Cortex of kidney (tissue), 1 donor: Measurements from ENCODE around the gene NUP188.

Experiments used
- DNase-seq: peaks from one replicate; lab custom pipeline; 2025; lab: John Stamatoyannopoulos, UW

Gene NUP188, protein sequence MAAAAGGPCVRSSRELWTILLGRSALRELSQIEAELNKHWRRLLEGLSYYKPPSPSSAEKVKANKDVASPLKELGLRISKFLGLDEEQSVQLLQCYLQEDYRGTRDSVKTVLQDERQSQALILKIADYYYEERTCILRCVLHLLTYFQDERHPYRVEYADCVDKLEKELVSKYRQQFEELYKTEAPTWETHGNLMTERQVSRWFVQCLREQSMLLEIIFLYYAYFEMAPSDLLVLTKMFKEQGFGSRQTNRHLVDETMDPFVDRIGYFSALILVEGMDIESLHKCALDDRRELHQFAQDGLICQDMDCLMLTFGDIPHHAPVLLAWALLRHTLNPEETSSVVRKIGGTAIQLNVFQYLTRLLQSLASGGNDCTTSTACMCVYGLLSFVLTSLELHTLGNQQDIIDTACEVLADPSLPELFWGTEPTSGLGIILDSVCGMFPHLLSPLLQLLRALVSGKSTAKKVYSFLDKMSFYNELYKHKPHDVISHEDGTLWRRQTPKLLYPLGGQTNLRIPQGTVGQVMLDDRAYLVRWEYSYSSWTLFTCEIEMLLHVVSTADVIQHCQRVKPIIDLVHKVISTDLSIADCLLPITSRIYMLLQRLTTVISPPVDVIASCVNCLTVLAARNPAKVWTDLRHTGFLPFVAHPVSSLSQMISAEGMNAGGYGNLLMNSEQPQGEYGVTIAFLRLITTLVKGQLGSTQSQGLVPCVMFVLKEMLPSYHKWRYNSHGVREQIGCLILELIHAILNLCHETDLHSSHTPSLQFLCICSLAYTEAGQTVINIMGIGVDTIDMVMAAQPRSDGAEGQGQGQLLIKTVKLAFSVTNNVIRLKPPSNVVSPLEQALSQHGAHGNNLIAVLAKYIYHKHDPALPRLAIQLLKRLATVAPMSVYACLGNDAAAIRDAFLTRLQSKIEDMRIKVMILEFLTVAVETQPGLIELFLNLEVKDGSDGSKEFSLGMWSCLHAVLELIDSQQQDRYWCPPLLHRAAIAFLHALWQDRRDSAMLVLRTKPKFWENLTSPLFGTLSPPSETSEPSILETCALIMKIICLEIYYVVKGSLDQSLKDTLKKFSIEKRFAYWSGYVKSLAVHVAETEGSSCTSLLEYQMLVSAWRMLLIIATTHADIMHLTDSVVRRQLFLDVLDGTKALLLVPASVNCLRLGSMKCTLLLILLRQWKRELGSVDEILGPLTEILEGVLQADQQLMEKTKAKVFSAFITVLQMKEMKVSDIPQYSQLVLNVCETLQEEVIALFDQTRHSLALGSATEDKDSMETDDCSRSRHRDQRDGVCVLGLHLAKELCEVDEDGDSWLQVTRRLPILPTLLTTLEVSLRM (N-terminal part only)

DNA sequence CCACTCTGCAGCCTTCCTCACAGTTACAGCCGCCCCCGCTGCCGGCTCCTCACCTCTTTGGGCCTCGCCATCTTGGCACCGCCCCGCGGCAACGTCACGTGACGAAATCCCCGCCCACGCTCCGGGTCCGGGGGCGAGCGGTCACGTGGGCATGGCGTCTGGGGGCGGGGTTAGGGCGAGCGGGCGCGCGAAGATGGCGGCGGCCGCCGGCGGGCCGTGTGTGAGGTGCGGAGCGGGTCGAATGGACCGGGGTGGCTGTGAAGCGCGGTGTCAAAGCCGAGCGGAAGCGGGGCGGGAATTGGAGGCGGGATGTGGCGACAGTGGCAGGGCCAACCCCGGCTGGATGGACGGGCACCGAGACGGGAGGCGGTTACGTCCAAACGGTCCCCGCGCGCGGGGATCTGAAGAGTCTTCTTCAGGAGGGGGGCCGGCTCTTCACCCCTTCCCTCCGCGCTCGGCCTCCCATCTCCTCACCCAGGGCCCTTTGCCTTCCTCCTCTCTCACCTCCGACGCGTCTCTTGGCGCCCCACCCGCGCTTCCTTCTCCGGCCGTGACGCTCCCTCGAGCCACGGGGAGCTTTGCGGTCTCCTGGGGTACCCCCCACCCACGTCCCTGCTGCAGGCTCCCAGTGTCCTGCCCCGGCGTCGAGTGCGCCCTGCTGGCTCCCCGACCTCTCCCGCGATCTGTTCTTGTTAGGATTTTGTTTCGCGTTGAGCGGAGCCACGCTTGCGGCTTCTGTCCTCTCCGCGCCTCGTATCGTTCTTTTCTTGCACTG is at the start of gene NUP188, which contains the start of gene DOLK:
TSS of gene NUP188 (plus strand) at position 173 of the 775 bp plus-strand sequence. CDS start at position 194, 21 bp downstream.
TSS of gene DOLK (minus strand) at position 77 of the 775 bp plus-strand sequence. CDS start 300 bp downstream, outside the sequence.
- DNase-seq, result peak; percentile 48

DNA sequence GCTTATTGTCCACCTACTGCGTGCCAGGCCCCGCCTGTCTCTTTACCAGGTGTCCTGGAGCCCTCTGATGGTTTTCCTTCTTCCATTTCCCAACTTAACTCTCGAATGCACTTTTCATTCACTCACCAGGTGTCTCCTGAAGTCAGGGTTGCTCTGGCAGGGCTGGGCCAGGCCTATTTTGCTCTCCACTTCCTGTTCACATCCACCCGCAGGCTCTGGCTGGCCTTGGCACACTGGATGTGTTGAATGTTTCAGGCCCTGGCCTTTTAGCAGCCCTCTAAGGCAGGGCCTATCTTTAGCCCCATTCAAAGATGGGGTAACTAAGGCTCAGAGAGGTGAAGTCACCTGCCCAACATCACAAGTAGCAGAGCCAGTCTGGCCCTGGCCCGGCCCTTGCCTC is 49.1 kb upstream of the NUP188 start:
- no peak for DNase-seq

DNA sequence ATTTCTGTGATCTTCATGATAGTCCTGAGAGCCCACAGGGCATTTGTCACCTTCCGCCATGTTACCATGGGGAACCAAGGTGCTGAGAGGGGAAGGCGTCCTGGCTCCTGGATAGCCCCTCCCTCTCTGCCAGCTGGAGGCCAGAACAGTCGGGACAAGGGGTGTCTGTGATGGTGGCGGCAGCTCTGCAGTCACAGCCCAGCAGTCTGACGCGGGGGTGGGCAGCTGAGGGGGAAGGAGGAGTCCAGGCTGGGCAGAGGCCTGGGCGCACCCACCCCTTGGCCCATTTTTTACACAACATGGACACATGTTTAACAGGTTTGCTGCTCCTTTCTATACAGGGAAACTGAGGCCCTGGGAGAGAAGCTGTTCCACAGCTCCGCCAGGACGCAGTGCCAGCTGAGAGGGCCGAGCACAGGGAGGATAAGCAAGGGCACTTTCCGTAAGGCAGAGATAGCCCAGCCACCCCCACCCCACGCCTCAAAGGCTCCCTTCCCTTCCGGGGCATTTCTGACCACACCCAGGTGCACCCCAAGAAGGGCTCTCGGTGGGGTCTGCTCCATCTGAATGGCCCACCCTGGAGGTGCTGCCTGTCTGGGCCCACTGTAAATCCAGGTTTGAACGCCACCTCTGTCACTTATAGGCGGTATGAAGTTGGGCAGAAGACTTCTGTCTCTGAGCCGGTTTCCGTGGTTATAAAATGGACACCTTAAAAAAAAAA is 48.5 kb upstream of the NUP188 start:
- no peak for DNase-seq

DNA sequence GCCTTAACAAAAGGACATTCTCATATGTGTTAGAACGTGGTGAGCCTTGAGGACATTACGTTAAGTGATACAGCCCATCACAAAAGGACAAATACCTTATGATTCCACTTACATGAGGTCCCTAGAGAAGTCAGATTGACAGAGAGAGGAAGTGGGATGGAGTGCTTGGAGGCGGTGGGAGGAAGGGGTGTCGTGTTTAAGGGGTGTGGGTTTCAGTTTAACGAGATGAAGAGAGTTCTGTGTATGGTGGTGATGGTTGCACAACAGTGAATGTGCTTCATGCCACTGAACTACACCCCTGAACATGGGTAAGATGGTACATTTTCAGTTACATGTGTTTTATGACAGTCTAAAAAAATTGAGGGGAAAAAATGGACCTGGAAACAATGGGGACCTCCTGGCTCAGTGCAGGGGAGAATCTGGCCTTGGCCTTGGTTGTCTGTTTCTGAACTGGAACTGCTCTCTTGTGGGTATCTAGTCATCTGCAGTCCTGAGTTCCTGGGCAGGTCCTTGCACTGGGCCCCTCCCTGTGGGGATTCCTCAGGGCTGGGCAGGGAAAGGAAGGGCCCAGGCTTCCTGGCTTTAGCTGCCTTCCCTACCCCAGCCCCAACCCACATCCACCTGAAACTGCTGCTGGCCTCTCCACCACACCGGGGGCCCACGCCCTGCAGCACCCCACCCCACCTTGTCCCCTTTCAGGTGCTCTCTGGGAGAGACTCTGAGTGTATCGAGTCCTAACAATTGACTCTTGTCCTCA is 47.8 kb upstream of the NUP188 start:
- DNase-seq, result no peak

DNA sequence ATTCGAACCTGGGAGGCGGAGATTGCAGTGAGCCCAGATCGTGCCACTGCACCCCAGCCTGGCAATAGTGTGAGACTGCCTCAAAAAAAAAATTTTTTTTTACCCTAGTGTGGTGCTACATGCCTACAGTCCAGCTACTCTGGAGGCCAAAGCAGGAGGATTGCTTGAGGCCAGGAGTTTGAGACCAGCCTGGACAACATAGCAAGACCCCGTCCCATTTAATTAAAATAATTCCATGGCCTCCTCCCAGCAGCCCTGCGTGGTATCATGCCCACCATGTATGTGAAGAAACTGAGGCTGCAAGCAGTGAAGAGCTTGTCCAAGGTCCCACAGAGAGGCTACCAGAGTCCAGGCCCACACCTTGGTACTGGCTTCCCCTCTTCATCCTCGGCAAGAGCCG is 46.1 kb upstream of the NUP188 start:
- DNase-seq, result no peak

DNA sequence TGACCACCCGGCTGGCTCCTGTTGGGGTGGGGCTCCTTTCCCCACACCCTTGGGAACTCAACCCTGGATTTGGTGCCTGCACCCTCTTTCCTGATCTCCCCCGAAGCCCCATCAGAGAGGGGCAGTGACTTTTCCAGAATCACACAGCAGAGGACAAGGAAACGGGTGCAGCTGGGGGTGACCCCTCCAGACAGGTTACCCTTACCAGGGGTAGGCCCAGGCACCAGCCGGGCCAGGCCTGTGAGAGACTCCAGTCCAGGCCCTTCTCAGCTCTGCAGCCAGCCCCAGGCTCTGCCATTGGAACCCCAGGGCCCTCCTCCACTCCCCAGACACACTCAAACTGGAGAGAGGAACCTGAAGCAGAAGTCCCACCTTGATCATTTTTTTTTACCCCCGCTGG is 45.7 kb upstream of the NUP188 start:
- no peak for DNase-seq

DNA sequence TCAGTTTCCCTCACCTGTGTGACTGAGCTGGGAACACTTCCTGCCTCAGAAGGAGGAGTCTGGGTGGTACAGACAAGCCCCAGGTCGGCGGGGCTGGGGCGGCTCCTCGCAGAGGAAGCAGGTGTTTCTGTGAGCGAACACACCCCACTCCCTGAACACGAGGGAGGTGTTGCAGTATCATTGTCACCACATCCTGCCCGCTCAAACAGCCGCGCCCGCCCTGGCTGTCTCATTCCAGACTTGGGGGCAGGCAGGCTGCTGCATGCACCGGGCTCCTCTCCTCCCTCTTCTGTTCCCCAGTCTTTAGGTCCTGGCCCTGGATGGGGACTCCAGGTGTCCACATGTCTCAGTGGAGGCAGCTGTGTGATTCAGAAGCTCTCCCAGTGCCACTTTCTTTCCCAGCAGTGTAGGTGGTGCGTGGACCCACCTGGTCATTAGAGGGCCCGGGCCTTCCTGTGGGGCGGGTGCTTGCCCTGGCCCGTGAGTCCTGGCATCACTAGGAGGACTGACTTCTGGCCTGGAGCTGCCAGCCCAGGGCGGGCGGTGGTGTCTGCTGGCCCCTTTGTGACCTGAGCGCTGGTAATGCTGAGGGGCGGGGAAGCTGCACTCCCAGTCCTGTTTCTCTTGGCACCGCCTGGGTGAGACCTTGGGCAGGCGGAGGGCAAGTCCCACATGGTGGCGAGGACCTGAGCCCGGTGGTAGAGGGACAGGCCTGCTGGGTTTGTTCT is 45.0 kb upstream of the NUP188 start:
- no peak for DNase-seq

DNA sequence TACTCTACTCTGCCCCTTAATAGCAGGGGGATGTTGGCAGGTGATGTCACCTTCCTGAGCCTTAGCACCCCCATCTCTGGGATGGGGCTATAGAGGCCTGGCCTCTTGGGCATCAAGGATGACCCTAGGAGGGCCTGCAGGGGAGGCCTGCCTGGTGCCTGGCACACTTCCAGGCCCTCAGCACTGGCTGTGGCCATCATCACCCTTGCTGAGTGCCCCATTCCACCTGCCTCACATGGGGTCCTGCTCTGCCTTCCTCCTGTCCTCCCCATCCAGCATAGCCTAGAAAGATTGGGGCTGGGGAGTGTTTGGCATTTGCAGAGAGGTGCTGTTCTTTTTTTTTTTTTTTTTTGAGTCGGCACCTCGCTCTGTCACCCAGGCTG is 44.4 kb upstream of the NUP188 start:
- no peak for DNase-seq

DNA sequence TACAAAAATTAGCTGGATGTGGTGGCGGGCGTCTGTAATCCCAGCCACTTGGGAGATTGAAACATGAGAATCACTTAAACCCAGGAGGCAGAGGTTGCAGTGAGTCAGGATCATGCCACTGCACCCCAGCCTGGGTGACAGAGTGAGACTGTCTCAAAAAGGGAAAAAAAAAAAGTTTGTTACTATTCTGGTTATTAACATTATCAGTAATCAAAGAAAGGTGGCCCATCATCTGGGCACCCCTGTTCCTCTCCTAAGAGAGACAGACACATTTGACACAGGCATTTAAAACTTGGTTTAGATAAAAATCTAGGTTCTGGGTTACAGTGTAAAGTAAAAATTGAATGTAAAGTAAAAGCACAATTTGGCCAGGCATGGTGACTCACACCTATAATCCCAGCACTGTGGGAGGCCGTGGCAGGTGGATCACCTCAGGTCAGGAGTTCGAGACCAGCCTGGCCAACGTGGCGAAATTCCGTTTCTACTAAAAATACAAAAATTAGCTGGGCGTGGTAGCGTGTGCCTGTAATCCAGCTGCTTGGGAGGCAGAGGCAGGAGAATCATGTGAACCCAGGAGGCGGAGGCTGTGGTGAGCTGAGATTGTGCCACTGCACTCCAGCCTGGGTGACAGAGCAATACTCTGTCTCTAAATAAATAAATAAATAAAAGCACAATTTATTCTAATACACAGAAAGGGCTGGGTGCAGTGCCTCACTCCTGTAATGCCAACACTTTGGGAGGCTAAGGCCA is 43.5 kb upstream of the NUP188 start:
- DNase-seq, result no peak

DNA sequence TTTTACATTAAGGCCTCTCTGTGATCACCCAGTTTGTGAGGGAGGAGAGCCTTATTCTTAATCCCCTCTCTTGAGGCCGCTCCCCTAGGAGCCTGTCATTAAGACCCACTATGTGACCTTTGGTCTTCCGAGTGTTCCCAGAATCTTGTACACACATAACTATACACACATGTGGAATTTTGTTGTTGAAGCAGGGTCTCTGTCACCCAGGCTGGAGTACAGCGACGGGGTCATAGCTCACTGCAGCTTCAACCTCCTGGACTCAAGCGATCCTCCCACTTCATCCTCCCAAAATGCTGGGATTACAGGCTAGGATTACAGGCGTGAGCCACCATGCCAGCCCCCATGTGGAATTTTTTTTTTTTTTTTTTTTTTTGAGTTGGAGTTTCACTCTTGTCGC is 41.5 kb upstream of the NUP188 start:
- DNase-seq, result no peak

DNA sequence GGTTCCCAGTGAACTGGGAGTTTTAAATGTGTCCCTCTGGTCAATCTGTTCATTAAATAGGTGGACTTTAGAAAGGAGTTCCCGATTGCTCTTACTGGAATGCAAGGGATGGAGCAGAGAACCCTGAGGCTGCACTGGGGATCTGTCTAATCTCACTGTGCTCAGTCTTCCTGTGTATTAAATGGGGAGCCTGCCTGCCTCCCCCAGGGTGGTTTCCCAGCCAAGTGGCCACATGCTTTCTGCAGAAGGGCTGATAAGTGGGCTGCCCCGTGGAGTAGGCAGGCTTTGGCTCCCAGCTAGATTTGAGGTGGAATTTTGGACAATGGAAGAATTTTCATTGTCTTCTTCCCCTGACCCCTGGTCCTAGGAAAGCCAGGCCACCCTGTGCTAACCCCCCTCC is 40.8 kb upstream of the NUP188 start:
- no peak for DNase-seq

DNA sequence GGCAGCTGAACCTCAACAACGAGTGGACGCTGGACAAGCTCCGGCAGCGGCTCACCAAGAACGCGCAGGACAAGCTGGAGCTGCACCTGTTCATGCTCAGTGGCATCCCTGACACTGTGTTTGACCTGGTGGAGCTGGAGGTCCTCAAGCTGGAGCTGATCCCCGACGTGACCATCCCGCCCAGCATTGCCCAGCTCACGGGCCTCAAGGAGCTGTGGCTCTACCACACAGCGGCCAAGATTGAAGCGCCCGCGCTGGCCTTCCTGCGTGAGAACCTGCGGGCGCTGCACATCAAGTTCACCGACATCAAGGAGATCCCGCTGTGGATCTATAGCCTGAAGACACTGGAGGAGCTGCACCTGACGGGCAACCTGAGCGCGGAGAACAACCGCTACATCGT is 39.1 kb upstream of the NUP188 start:
- no peak for DNase-seq

DNA sequence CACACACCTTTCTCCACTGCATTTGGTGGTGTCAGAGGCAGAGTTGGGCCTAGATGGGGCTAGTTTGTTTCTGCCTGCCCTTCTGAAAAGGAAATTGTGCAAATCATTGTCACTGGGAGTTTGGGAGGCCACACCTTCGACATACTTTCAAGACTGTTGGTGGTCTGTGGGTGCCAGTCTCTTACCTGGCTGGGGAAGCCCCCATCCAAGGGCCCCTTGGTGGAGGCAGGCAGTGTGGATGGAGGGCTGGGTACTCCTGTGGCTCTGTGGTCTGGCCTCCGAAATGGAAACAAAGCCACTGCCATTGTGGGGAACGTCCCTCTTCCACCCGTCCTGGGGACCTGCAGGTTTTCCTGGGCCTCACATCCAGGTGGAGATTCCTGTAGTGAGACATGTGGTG is 37.6 kb upstream of the NUP188 start:
- no peak for DNase-seq

DNA sequence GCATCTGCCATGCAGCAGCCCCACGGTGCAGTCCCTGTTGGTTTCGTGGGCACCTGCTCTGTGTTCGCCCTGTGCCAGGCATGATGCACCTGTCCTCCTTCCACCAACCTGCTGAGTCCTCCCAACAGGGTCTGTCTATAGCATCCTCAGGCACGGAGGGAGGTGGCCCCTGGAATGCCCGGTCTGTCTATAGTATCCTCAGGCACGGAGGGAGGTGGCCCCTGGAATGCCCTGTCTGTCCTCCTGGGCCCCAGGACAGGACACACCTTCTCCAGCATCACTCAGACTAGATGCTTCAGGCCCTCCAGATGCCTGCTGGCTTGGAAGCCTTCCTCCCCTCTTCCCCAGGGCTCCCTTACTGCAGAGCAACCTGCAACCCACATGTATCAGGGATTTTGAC is 36.6 kb upstream of the NUP188 start:
- DNase-seq, result no peak

DNA sequence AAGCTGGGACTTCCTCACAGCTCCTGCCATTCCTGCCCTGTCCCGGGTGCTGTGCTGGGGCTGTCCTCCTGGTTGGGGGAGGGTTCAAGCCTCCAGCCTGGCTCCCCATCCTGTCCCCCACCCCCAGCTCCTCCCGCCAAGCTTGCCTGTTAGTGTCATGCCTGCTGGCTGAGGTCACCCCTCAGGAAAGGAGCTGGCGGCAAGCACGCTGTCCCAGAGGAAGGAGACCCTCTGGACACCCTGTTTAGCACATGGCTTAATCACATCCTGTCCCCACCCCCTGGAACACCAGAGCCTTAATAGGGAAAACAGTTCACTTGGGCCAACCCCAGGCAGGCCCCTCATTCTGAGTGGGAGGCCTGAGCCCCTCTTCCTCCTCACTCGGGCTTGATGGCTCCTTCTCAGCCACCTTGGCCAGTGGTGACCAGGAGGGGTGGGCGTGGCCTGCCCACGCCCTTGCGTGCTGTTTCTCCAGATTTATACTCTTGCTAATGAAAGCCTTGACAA is 35.9 kb upstream of the NUP188 start:
- no peak for DNase-seq

DNA sequence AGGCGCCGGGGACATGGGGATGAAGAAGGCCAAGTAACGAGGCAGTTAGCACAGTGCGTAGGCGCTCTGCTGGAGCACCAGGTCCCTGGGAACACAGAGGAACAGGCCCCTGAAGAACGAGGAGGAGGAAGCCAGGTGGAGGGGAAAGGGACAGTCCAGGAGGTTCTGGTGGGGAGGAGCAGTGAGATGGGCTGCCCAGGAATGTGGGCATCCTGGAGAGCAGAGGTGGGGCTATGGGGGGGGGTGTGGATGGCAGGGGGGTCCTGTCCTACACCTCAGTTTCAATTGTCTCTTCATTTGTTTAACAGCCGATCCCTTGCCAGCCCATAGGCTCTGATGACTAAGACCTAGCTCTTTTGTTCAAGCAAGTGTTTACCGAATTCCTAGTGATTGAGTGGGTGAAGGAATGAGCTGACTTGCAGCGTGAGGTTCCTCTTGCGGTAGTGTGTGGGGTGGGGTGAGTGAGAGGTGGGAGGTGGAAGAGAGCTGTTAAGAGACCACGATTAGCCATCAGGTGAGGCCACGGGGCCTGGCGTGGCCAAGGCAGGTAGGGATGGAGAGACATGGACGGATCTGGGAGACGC is 35.1 kb upstream of the NUP188 start:
- no peak for DNase-seq

DNA sequence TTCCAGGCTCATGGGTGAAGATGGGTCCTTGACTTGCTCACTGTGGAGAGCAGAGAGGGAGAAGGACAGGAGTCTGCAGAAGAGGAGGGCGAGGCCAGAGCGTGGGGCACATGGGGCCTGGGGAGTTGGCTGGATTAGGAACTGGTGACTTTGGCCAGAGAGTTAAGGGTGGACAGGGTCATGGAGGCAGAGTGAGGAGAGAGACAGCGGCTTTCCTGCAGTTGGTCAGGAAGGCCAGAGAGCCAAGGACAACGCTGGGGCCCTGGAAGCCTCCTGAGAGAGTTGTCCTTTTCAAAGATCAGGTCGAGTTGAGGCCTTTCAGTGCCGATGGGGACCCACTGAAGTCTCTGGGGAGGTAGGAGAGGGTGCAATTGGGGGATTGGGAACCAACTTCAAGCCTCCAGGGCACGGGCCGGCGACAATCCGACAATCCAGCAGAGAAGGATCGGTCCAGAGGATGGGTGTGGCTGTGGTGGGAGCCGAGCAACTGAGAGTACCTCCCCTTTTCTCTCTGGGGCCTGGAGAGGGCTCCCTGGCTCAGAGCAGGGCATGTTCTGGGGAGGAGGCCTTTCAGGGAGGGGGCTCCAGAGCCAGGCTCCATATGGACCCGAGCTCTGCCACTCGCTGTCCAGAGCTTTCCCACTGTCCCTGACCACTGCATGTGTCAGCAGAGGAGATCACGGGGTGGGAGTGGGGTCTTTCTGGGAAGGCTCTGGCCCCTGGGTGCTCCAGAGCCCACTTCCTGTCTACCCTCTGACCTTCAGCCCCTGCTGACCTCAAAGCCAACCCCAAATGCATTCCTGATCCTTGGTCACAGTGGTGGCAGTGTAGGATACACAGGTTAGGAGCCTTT is 34.2 kb upstream of the NUP188 start:
- DNase-seq, result no peak
